H9 (cell line): ENCODE data around the gene KRTAP2-2. TPM values are rescaled to one million over a fixed set of nuclear protein-coding genes. Genes with fewer than 3 reads are reported as not detected.

Experiments used
- DNase-seq: peaks from one replicate; pipeline ENCODE4 v3.0.0-alpha.2; 2017
- H2AFZ ChIP-seq: one replicate; pipeline ENCODE4 v1.6.1; 2013; ENCODE audit warnings: mild to moderate bottlenecking, low read length, control low read depth, moderate library complexity
- H2AK5ac ChIP-seq: 2 replicates; pipeline ENCODE4 v1.6.1; 2013; ENCODE audit warnings: low read length, control low read depth, mixed read lengths; ENCODE audit not compliant: insufficient read length
- H2BK120ac ChIP-seq: one replicate; pipeline ENCODE4 v1.6.1; 2013; ENCODE audit warnings: low read depth, mild to moderate bottlenecking, low read length, control low read depth, inconsistent platforms; ENCODE audit not compliant: poor library complexity, severe bottlenecking
- H2BK12ac ChIP-seq: 2 replicates; pipeline ENCODE4 v1.6.1; 2013; ENCODE audit warnings: low read length, control low read depth, mixed read lengths, low read depth; ENCODE audit not compliant: insufficient read length
- H2BK15ac ChIP-seq: 2 replicates; pipeline ENCODE4 v1.6.1; 2013; ENCODE audit warnings: low read depth, low read length, control low read depth
- H2BK20ac ChIP-seq: one replicate; pipeline ENCODE4 v1.6.1; 2013; ENCODE audit warnings: low read depth, mild to moderate bottlenecking, low read length, control low read depth, inconsistent platforms; ENCODE audit not compliant: poor library complexity, severe bottlenecking
- H2BK5ac ChIP-seq: 2 replicates; pipeline ENCODE4 v1.6.1; 2013; ENCODE audit warnings: low read length, control low read depth, mixed read lengths; ENCODE audit not compliant: insufficient read length
- H3K14ac ChIP-seq: 2 replicates; pipeline ENCODE4 v1.6.1; 2013; ENCODE audit warnings: low read length, control low read depth; ENCODE audit not compliant: insufficient read depth
- H3K18ac ChIP-seq: 2 replicates; pipeline ENCODE4 v1.6.1; 2013; ENCODE audit warnings: low read depth, mild to moderate bottlenecking, mixed read lengths, low read length, control low read depth; ENCODE audit not compliant: insufficient read length
- H3K23ac ChIP-seq: 2 replicates; pipeline ENCODE4 v1.6.1; 2013; ENCODE audit warnings: low read length, control low read depth, mixed read lengths, low read depth; ENCODE audit not compliant: insufficient read length
- H3K23me2 ChIP-seq: 2 replicates; pipeline ENCODE4 v1.6.1; 2013; ENCODE audit warnings: low read depth, mild to moderate bottlenecking, mixed read lengths, low read length, control low read depth; ENCODE audit not compliant: insufficient read length, poor library complexity, severe bottlenecking
- H3K27ac ChIP-seq: 2 replicates; pipeline ENCODE4 v1.5.1; 2013; ENCODE audit warnings: low read length, control low read depth, mixed read lengths, low read depth; ENCODE audit not compliant: insufficient read length
- H3K27me3 ChIP-seq: 2 replicates; pipeline ENCODE4 v1.6.1; 2013; ENCODE audit warnings: low read length, control low read depth, inconsistent platforms; ENCODE audit not compliant: insufficient read depth
- H3K4ac ChIP-seq: 2 replicates; pipeline ENCODE4 v1.6.1; 2013; ENCODE audit warnings: low read depth, mild to moderate bottlenecking, control low read depth, inconsistent platforms, low read length, moderate library complexity
- H3K4me1 ChIP-seq: 2 replicates; pipeline ENCODE4 v1.6.1; 2013; ENCODE audit warnings: low read length, control low read depth, inconsistent platforms; ENCODE audit not compliant: insufficient read depth
- H3K4me2 ChIP-seq: 2 replicates; pipeline ENCODE4 v1.6.1; 2013; ENCODE audit warnings: low read length, control low read depth, mixed read lengths; ENCODE audit not compliant: insufficient read length, insufficient read depth
- H3K56ac ChIP-seq: 2 replicates; pipeline ENCODE4 v1.6.1; 2013; ENCODE audit warnings: low read depth, mild to moderate bottlenecking, mixed read lengths, low read length, control low read depth; ENCODE audit not compliant: insufficient read length
- H3K79me1 ChIP-seq: 2 replicates; pipeline ENCODE4 v1.6.1; 2013; ENCODE audit warnings: low read depth, mild to moderate bottlenecking, moderate library complexity, low read length, control low read depth, inconsistent platforms; ENCODE audit not compliant: insufficient read depth, poor library complexity, severe bottlenecking
- H3K79me2 ChIP-seq: 2 replicates; pipeline ENCODE4 v1.6.1; 2013; ENCODE audit warnings: low read length, control low read depth, inconsistent platforms; ENCODE audit not compliant: insufficient read depth
- H3K9ac ChIP-seq: 2 replicates; pipeline ENCODE4 v1.6.1; 2013; ENCODE audit warnings: low read length, control low read depth, mixed read lengths; ENCODE audit not compliant: insufficient read length; ENCODE audit errors: extremely low read depth
- H3K9me3 ChIP-seq: one replicate; pipeline ENCODE4 v1.6.1; 2013; ENCODE audit warnings: low read depth, low read length, inconsistent platforms; ENCODE audit not compliant: control insufficient read depth
- H3T11ph ChIP-seq: one replicate; pipeline ENCODE4 v1.6.1; 2013; ENCODE audit warnings: mild to moderate bottlenecking, low read length, control low read depth, inconsistent platforms
- H4K20me1 ChIP-seq: one replicate; pipeline ENCODE4 v1.6.1; 2013; ENCODE audit not compliant: control insufficient read depth, insufficient read length, insufficient read depth
- H4K5ac ChIP-seq: 2 replicates; pipeline ENCODE4 v1.6.1; 2013; ENCODE audit warnings: low read depth, mild to moderate bottlenecking, mixed read lengths, low read length, control low read depth; ENCODE audit not compliant: insufficient read length
- H4K8ac ChIP-seq: replicated peaks from 2 replicates; pipeline ENCODE4 v1.6.1; 2013; ENCODE audit warnings: low read length, control low read depth, mixed read lengths, low read depth; ENCODE audit not compliant: insufficient read length
- H4K91ac ChIP-seq: 2 replicates; pipeline ENCODE4 v1.6.1; 2013; ENCODE audit warnings: low read depth, mild to moderate bottlenecking, moderate library complexity, mixed read lengths, low read length, control low read depth; ENCODE audit not compliant: insufficient read length
- H3K27ac Mint-ChIP-seq, 3 experiments: 2 replicates in 2 of 3; 3 replicates in 1 of 3; pipeline ENCODE4 v1.8.0; 2020 to 2021; ENCODE audit warnings: mixed read lengths in 3 of 3, mild to moderate bottlenecking in 1 of 3, moderate library complexity in 1 of 3
- H3K27me3 Mint-ChIP-seq: 2 replicates; pipeline ENCODE4 v1.8.0; 2021; ENCODE audit warnings: low read depth, mild to moderate bottlenecking, moderate library complexity, mixed read lengths
- H3K36me3 Mint-ChIP-seq, 3 experiments: 2 replicates in 2 of 3; 3 replicates in 1 of 3; pipeline ENCODE4 v1.8.0; 2020 to 2021; ENCODE audit warnings: low read depth in 3 of 3, mixed read lengths in 3 of 3; ENCODE audit not compliant: insufficient read depth in 1 of 3
- H3K4me1 Mint-ChIP-seq, 2 experiments: 2 replicates each; pipeline ENCODE4 v1.8.0; 2020; ENCODE audit warnings: mixed read lengths in 2 of 2
- H3K4me3 Mint-ChIP-seq, 2 experiments: 2 replicates in 1 of 2; 3 replicates in 1 of 2; pipeline ENCODE4 v1.8.0; 2020 to 2021; ENCODE audit warnings: mild to moderate bottlenecking in 2 of 2, mixed read lengths in 2 of 2, moderate library complexity in 1 of 2
- H3K9me3 Mint-ChIP-seq, 2 experiments: 2 replicates in 1 of 2; 3 replicates in 1 of 2; pipeline ENCODE4 v1.8.0; 2020; ENCODE audit warnings: mild to moderate bottlenecking in 2 of 2, mixed read lengths in 2 of 2, moderate library complexity in 1 of 2
- WGBS: extraction: QIAGEN DNeasy Blood & Tissue Kit; methylation state at CpG from one replicate; pipeline ENCODE4 v1.1.7; 2013; ENCODE audit warnings: missing lambda C conversion rate, low lambda C conversion rate, mixed read lengths; ENCODE audit not compliant: insufficient read length; ENCODE audit errors: extremely low coverage; 5-methylcytosine and 5-hydroxymethylcytosine counted together
- total RNA-seq: library from RNA; stranded (reverse); gene quantifications from 2 replicates; pipeline ENCODE4 v1.2.1, GENCODE V29; 2021
- TF ChIP-seq, protein P1 (sequence below): fragments of 200-600 bp; sonication (generic); conservative IDR thresholded peaks from 3 replicates; pipeline ENCODE4 v1.8.0; 2021; ENCODE audit warnings: antibody characterized with exemption, mild to moderate bottlenecking

Gene KRTAP2-2
- total RNA-seq, 1 experiment from 2014 or later, result not detected

DNA sequence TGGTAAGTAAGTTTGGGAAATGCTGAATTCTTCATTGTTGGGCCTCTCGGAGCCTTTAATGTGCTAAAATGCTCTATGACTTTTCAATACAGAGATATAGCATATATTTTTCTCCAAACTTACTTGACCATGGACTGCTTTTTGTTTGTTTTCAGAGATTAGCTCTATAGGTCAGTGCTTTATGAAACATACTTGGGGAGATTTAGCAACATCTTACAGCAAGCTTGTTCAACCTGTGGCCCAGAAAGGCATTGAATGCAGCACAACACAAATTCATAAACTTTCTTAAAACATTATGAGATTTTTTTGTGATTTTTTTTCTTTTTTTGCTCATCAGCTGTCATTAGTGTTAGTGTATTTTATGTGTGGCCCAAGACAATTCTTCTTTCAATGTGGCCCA, 45.1 kb downstream of the KRTAP2-2 start:
- Histone ChIP-seq H3K23ac (no peak overlapping the region), H2AFZ (no peak overlapping the region), H2BK20ac (no peak overlapping the region), H4K20me1 (no peaks in the 10 kb centered on the region), H4K5ac (no peak overlapping the region), H4K8ac (no peak overlapping the region), H3K79me1 (no peaks in the 10 kb centered on the region), H3K23me2 (no peaks in the 10 kb centered on the region), H3K79me2 (no peaks in the 10 kb centered on the region), H2BK120ac (no peak overlapping the region), H3K27me3 (no peaks in the 10 kb centered on the region), H3K4me2 (no peak overlapping the region), H3K56ac (no peak overlapping the region), H2AK5ac (no peak overlapping the region), H3K9ac (no peak overlapping the region), H3K4ac (no peak overlapping the region), H2BK5ac (no peak overlapping the region), H3T11ph (no peak overlapping the region), H2BK12ac (no peak overlapping the region), H3K9me3 (no peaks in the 10 kb centered on the region), H3K4me1 (no peaks in the 10 kb centered on the region; the same call in 1 of the 2 replicates), H3K14ac (no peak overlapping the region), H3K27ac (no peak overlapping the region), H3K18ac (no peak overlapping the region), H2BK15ac (no peak overlapping the region), H4K91ac (no peak overlapping the region)
- WGBS, result no CpG with 5 or more reads among the region's 1 CpG
- Mint-ChIP-seq H3K4me1 (peaks cover 17 to 19% of the 10 kb centered on the region in 2 experiments), H3K9me3 (no peaks in the 10 kb centered on the region), H3K36me3 (no peaks in the 10 kb centered on the region), H3K27ac (no peak overlapping the region), H3K27me3 (no peaks in the 10 kb centered on the region), H3K4me3 (no peak overlapping the region)
- DNase-seq, result no peak
- TF ChIP-seq, protein P1, sequence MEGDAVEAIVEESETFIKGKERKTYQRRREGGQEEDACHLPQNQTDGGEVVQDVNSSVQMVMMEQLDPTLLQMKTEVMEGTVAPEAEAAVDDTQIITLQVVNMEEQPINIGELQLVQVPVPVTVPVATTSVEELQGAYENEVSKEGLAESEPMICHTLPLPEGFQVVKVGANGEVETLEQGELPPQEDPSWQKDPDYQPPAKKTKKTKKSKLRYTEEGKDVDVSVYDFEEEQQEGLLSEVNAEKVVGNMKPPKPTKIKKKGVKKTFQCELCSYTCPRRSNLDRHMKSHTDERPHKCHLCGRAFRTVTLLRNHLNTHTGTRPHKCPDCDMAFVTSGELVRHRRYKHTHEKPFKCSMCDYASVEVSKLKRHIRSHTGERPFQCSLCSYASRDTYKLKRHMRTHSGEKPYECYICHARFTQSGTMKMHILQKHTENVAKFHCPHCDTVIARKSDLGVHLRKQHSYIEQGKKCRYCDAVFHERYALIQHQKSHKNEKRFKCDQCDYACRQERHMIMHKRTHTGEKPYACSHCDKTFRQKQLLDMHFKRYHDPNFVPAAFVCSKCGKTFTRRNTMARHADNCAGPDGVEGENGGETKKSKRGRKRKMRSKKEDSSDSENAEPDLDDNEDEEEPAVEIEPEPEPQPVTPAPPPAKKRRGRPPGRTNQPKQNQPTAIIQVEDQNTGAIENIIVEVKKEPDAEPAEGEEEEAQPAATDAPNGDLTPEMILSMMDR, result no peak
